ENCODE results near the gene EVX2.

The EVX2 gene

DNA sequence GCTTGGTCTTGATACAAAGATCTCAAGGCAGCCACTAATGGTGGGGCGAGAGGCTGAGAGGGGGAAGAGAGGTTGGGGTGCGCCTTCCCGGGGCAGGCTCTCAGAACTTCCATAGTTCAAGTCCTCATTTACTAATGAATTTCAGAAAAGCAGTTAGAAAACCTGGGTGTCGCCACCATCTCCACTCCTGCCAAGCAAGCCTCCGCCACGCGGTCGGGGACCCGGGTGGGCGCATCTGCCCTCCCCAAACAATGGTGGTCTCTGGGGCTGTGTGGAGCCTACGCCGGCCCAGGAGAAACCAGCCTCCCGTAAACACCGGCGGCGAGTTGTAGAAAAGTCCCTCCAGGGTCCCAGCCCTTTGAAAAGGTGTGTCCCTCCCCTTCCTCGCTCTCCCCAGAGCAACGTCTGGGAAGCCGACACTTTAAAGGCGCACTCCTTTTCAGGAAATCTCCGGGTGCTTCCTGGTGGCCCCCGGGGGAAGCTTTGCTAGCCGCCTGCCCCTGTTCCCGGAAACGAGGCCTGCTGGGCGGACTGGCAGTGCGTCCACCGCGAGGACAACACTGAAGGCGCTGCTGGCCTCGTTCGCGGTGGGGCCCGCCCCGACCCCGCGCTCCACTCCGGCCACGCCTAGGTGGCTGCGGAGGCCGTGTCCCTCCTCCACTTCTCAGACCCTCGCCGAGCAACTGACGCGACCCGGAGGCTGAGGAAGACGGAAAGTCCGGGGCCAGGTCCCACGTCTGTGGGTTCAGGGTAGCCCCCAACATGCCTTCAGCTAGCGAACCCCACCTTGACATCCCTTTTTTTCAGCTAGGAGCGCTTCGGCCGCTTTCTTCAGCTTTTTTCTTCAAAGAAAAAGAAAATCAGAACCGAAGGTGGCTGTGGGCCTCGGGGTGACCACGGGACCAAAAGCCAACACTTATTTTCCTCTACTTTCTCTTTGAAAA is 16.8 kb downstream of the EVX2 start:
- DNase-seq (ENCODE audit: low read depth, low spot score): no peak

GRCh38 chr2:176063958-176064357 is 19.8 kb downstream of the EVX2 start:
- no peak for DNase-seq (ENCODE audit: low read depth, low spot score)

GRCh38 chr2:176056406-176056805 is 27.4 kb downstream of the EVX2 start:
- no peak for DNase-seq (ENCODE audit: low read depth, low spot score)

GRCh38 chr2:176039375-176039774 is 44.4 kb downstream of the EVX2 start:
- DNase-seq (ENCODE audit: low read depth, low spot score): no peak

DNA sequence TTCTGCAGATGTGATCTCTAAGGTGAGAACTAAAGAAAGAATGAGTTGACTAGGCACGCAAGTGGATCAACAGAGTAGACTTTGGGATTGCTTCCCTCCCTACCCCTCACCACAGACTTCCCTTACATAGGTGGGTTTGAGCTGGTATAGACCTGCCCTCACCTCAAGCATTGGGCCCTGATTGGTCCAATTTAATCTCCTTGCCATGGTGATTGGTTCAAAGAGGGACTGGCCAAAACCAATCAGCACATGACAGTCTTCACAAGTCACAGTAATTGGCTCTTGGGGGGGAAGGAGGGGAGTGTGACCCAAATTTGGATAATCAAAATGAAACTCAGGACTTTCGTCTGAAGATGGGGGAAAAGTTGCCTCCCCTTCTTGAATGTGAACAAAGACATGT is 45.1 kb downstream of the EVX2 start:
- DNase-seq (ENCODE audit: low read depth, low spot score): no peak

- DNase-seq (ENCODE audit: low read depth, low spot score): no peak
Observed at GRCh38 chr2:176035013-176035691, 48.6 kb downstream of the EVX2 start.

- DNase-seq (ENCODE audit: low read depth, low spot score): no peak
Observed at GRCh38 chr2:176027806-176028205, 56.0 kb downstream of the EVX2 start.

Measured in iPS DF 19.7 (cell line).